Measurements from ENCODE around the gene FAM117B.
A peak's percentile ranks its signal among the peaks of the same experiment; 100 is the strongest.

Gene FAM117B

DNA sequence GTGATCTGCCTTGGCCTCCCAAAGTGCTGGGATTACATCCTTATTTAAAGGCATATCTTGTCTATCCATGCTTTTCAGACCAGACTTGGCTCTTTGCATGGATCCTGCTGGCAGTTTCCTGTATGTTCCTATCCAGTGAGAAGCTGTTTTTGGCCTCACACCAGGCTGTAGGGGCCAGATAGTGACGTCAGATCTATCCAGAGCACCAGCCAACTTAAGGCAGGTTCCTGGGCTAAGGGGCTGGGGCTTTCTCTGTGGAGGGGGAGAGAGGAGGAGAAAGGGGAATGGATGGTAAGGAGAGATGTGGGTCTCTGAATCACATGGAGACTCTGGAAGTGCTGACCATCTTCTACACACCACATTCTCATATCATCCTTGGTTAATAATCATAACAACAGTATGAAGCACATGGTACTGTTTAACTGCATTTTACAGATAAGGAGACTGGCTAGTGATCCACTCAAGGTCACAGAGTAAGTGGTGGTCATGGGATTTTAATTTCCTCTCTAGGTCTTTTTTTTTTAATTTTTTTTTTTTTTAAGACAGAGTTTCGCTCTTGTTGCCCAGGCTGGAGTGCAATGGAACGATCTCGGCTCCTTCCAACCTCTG lies 2.0 kb upstream of the FAM117B start:
- H3K27ac ChIP-seq = no peak overlapping the region
- TF ChIP-seq, protein P1, sequence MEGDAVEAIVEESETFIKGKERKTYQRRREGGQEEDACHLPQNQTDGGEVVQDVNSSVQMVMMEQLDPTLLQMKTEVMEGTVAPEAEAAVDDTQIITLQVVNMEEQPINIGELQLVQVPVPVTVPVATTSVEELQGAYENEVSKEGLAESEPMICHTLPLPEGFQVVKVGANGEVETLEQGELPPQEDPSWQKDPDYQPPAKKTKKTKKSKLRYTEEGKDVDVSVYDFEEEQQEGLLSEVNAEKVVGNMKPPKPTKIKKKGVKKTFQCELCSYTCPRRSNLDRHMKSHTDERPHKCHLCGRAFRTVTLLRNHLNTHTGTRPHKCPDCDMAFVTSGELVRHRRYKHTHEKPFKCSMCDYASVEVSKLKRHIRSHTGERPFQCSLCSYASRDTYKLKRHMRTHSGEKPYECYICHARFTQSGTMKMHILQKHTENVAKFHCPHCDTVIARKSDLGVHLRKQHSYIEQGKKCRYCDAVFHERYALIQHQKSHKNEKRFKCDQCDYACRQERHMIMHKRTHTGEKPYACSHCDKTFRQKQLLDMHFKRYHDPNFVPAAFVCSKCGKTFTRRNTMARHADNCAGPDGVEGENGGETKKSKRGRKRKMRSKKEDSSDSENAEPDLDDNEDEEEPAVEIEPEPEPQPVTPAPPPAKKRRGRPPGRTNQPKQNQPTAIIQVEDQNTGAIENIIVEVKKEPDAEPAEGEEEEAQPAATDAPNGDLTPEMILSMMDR (conservative IDR thresholded peaks at IDR 0.05; ENCODE audit: low read depth, low read length) = no peak
- no peak overlapping the region for H3K9ac ChIP-seq
- no peaks in the 10 kb centered on the region for H4K20me1 ChIP-seq (ENCODE audit: insufficient read depth)
- H3K27me3 ChIP-seq (ENCODE audit: insufficient read depth, low read depth) = no peaks in the 10 kb centered on the region
- peaks cover 15% of the 10 kb centered on the region for H3K4me1 ChIP-seq (ENCODE audit: low read depth, poor library complexity, severe bottlenecking)
- no peaks in the 10 kb centered on the region for H3K36me3 ChIP-seq (ENCODE audit: insufficient read depth)
- no peak overlapping the region for H2AFZ ChIP-seq (ENCODE audit: low read depth)
- no peak overlapping the region for H3K4me3 ChIP-seq (IDR thresholded peaks at IDR 0.05; ENCODE audit: insufficient read depth, low read depth, low read length)
- peaks cover 7% of the 10 kb centered on the region; the same call in 1 of the 2 replicates for H3K79me2 ChIP-seq (ENCODE audit: insufficient read depth, low read depth)
- no peak overlapping the region for H3K4me2 ChIP-seq

DNA sequence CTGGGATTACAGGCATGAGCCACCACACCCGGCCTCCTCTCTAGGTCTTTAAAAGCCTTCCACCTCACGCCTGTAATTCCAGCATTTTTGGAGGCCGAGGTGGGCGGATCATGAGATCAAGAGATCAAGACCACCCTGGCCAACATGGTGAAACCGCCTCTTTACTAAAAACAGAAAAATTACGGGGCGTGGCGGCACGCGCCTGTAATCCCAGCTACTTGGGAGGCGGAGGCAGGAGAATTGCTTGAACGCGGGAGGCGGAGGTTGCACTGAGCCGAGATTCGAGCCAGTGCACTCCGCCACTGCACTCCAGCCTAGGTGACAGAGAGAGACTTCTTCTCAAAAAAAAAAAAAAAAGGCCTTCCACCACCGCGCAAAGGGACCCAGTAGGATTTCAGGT lies 1.3 kb upstream of the FAM117B start:
- Histone ChIP-seq H4K20me1 (ENCODE audit: insufficient read depth) (no peaks in the 10 kb centered on the region), H3K27me3 (ENCODE audit: insufficient read depth, low read depth) (no peaks in the 10 kb centered on the region), H2AFZ (ENCODE audit: low read depth) (no peak overlapping the region; the same call in 1 of the 2 replicates), H3K36me3 (ENCODE audit: insufficient read depth) (no peaks in the 10 kb centered on the region), H3K4me2 (no peak overlapping the region), H3K9ac (no peak overlapping the region), H3K27ac (no peak overlapping the region), H3K79me2 (ENCODE audit: insufficient read depth, low read depth) (peaks cover 7% of the 10 kb centered on the region; the same call in 1 of the 2 replicates), H3K4me1 (ENCODE audit: low read depth, poor library complexity, severe bottlenecking) (peaks cover 15% of the 10 kb centered on the region), H3K4me3 (IDR thresholded peaks at IDR 0.05; ENCODE audit: insufficient read depth, low read depth, low read length) (no peak overlapping the region)
- TF ChIP-seq, protein P1 (conservative IDR thresholded peaks at IDR 0.05; ENCODE audit: low read depth, low read length) = no peak

DNA sequence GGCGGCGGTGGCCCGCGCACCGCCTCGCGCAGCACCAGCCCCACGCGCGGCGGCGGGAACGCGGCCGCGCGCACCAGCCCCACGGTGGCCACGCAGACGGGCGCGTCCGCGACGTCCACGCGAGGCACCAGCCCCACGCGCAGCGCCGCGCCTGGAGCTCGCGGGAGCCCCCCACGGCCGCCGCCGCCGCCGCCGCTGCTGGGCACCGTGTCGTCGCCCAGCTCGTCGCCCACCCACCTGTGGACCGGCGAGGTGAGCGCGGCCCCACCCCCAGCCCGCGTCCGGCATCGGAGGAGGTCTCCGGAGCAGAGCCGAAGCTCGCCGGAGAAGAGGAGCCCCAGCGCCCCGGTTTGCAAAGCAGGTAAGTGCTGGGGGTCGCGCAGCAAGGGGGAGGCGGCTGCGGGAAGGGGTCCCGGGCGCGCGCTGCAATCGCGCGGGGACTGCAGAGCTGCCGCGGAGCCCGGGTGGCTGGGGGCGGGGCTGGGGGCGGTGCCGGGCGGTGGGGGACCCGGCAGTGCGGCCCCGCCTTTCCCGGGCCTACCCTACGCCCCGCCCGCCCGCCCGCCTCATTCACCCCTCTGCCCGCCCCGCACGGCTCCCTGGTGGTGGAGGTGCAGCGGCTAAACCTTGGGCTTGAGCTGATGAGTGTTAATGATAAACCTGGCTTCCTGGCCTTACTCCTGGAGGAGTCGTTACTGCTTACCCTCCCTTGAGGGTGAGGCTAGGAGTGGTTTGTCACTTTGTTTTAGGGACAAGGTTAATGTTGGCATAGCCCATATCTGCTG lies 851 bp downstream of the FAM117B start:
- H3K4me3 ChIP-seq (IDR thresholded peaks at IDR 0.05; ENCODE audit: insufficient read depth, low read depth, low read length) = peak overlapping the region; percentile 18
- no peaks in the 10 kb centered on the region for H3K27me3 ChIP-seq (ENCODE audit: insufficient read depth, low read depth)
- no peaks in the 10 kb centered on the region for H4K20me1 ChIP-seq (ENCODE audit: insufficient read depth)
- peak overlapping the region; percentile 73; the same call in 1 of the 2 replicates for H3K9ac ChIP-seq
- TF ChIP-seq, protein P1 (conservative IDR thresholded peaks at IDR 0.05; ENCODE audit: low read depth, low read length) = no peak
- H3K4me1 ChIP-seq (ENCODE audit: low read depth, poor library complexity, severe bottlenecking) = peaks cover 15% of the 10 kb centered on the region
- H3K36me3 ChIP-seq (ENCODE audit: insufficient read depth) = no peaks in the 10 kb centered on the region
- H3K27ac ChIP-seq = peak overlapping the region; percentile 67; the same call in 1 of the 2 replicates
- peaks cover 7% of the 10 kb centered on the region; the same call in 1 of the 2 replicates for H3K79me2 ChIP-seq (ENCODE audit: insufficient read depth, low read depth)
- peak overlapping the region; percentile 49 for H3K4me2 ChIP-seq
- peak overlapping the region; percentile 52 for H2AFZ ChIP-seq (ENCODE audit: low read depth)

DNA sequence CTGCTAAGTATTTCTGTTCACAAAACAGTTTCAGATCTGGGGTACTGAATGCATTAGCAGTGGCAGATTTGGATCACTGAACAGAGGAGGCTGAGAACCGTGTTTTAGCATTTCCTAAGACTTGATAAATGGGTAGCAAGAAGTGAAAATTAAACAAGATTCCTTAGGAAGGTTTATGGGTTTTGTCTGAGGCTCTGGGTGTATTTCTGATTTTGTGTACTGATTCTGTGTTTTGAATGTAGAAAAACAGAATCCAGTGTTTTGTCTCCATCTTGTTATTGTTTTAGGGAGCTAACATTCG lies 1.4 kb downstream of the FAM117B start:
- TF ChIP-seq, protein P1 (conservative IDR thresholded peaks at IDR 0.05; ENCODE audit: low read depth, low read length) = no peak
- Histone ChIP-seq H4K20me1 (ENCODE audit: insufficient read depth) (no peaks in the 10 kb centered on the region), H3K4me3 (IDR thresholded peaks at IDR 0.05; ENCODE audit: insufficient read depth, low read depth, low read length) (peak overlapping the region; percentile 18), H3K36me3 (ENCODE audit: insufficient read depth) (no peaks in the 10 kb centered on the region), H3K9ac (peak overlapping the region; percentile 22; the same call in 1 of the 2 replicates), H3K27me3 (ENCODE audit: insufficient read depth, low read depth) (no peaks in the 10 kb centered on the region), H3K4me1 (ENCODE audit: low read depth, poor library complexity, severe bottlenecking) (peaks cover 15% of the 10 kb centered on the region), H2AFZ (ENCODE audit: low read depth) (peak overlapping the region; percentile 45), H3K27ac (peak overlapping the region; percentile 45), H3K4me2 (peak overlapping the region; percentile 49), H3K79me2 (ENCODE audit: insufficient read depth, low read depth) (peaks cover 7% of the 10 kb centered on the region; the same call in 1 of the 2 replicates)
